Mucosa of rectum (tissue), 2 donors: Measurements from ENCODE around the gene PRKCA.

Experiments used
- H3K27ac ChIP-seq, 2 donors: one replicate each; pipeline ENCODE4 v1.7.0; 2013; ENCODE audit warnings: inconsistent platforms in 2 of 2, low read depth in 2 of 2, low read length in 2 of 2
- H3K27me3 ChIP-seq, 2 donors: one replicate each; pipeline ENCODE4 v1.7.0; 2013; ENCODE audit warnings: low read length in 2 of 2; ENCODE audit not compliant: control insufficient read depth in 2 of 2, insufficient read depth in 2 of 2
- H3K36me3 ChIP-seq, 2 donors: one replicate each; pipeline ENCODE4 v1.7.0; 2013; ENCODE audit warnings: low read length in 2 of 2; ENCODE audit not compliant: control insufficient read depth in 2 of 2, insufficient read depth in 2 of 2
- H3K4me1 ChIP-seq, 2 donors: one replicate each; pipeline ENCODE4 v1.7.0; 2013; ENCODE audit warnings: low read length in 2 of 2, mild to moderate bottlenecking in 1 of 2; ENCODE audit not compliant: control insufficient read depth in 2 of 2, insufficient read depth in 2 of 2
- H3K4me3 ChIP-seq, 2 donors: one replicate each; pipeline ENCODE4 v1.7.0; 2013; ENCODE audit warnings: low read length in 2 of 2
- H3K9ac ChIP-seq, 2 donors: one replicate each; pipeline ENCODE4 v1.7.0; 2013; ENCODE audit warnings: low read length in 2 of 2, low read depth in 1 of 2, mild to moderate bottlenecking in 1 of 2
- H3K9me3 ChIP-seq, 2 donors: one replicate each; pipeline ENCODE4 v1.7.0; 2013; ENCODE audit warnings: low read length in 2 of 2; ENCODE audit not compliant: control insufficient read depth in 2 of 2
- donor health status: healthy.
- donor health status: Normal muscosa, but diverticular disease.

PRKCA gene

DNA sequence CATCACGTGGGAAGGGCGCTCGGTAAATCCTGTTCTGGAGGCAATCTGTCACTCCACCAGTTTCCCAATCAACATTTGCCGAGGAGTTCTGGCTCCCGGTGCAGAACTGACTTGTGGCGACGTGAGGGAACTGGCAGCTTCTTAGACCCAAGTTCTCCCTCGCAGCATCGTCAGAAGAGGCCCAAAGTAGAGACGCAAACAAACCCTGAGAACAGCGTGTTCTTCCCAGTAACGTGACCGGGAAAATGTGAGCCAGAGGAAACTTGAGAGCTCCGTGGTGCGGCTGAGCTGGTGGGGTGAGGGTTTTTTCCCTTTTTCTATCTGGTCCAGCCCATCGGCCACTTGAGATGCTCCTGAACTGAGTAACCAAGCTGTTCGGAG is 373.6 kb downstream of the PRKCA start:
- Histone ChIP-seq H3K27ac (peak overlapping the region; percentile 75 to 90), H3K4me3 (peak overlapping the region in 1 of 2 donors; percentile 42), H3K9ac (peak overlapping the region; percentile 43 to 52), H3K27me3 (no peaks in the 10 kb centered on the region), H3K4me1 (peaks cover 21 to 25% of the 10 kb centered on the region in 2 donors), H3K36me3 (no peaks in the 10 kb centered on the region), H3K9me3 (no peaks in the 10 kb centered on the region)

DNA sequence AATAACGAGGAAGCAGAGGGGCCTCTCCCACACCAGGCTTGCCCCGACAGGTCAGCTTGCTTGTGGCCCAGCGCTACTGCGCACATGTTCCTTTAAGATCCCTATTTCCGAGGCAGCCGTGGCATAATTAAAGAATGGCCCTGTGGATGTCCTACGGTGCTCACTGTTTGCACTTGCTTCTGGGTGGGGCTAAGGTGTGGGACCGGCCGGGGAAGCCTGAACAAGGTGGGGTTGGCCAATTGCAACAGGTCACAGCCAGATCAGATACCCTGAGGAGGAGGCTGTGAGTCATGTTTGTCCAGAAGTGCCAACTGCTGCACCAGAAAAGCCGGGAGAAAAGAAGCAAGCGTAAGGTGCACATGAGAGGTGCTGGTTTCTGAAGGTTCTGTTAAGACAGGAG is 374.0 kb downstream of the PRKCA start:
- peak overlapping the region; percentile 29 to 42 for H3K4me3 ChIP-seq
- H3K9me3 ChIP-seq = no peaks in the 10 kb centered on the region
- H3K27me3 ChIP-seq = no peaks in the 10 kb centered on the region
- peak overlapping the region; percentile 75 to 90 for H3K27ac ChIP-seq
- no peaks in the 10 kb centered on the region for H3K36me3 ChIP-seq
- H3K4me1 ChIP-seq = peaks cover 21 to 25% of the 10 kb centered on the region in 2 donors
- H3K9ac ChIP-seq = peak overlapping the region; percentile 43 to 66

DNA sequence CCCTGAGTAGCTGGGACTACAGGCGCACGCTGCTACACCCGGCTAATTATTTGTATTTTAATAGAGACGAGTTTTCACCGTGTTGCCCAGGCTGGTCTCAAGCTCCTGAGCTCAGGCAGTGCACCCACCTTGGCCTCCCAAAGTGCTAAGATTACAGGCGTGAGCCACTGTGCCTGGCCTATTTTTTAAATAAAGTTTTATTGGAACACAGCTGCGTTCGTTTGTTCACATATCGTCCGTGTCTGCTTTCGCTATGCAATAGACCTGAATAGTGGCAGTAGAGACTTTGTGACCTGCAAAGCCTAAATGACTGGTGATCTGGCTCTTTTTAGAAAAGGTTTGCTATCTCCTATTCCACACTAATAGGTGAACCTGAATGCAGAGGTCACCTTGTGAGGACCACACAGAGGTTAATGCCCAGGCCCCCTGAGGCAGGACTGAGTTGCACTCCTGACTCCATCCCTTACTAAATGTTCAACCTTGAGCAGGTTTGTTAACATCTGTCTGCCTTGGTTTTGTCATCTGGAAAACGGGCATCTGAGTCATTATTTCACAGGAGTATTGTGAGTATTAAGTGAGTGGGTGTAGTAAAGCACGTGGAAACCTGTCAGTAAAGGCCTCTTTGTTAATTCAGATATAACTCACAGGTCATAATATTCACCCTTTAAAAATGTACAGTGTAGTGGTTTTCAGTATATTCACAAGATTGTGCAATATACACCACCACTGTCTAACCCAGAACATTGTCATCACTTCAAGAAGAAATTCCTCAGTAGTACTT is 375.0 kb downstream of the PRKCA start:
- no peaks in the 10 kb centered on the region for H3K36me3 ChIP-seq
- no peak overlapping the region for H3K4me3 ChIP-seq
- peak overlapping the region; percentile 75 to 90 for H3K27ac ChIP-seq
- H3K9me3 ChIP-seq = no peaks in the 10 kb centered on the region
- peak overlapping the region in 1 of 2 donors; percentile 66 for H3K9ac ChIP-seq
- H3K27me3 ChIP-seq = no peaks in the 10 kb centered on the region
- H3K4me1 ChIP-seq = peaks cover 21 to 25% of the 10 kb centered on the region in 2 donors

DNA sequence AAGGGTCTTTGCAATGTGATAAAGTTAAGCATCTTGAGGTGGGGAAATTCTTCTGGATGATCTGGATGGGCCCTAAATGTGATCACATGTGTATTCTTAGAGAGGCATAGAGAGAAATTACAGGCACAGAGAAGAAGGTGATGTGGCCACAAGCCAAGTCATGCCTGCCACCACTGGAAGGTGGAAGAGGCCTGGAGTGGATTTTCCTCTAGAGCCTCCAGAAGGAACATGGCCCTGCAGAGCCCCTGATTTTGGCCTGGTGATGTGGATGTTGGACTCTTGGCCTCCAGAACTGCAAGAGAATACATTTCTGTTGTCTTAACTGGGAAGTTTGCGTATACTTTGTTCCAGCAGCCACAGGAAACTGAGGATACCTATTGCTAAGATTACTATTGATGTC is 375.6 kb downstream of the PRKCA start:
- Histone ChIP-seq H3K27ac (no peak overlapping the region), H3K36me3 (no peaks in the 10 kb centered on the region), H3K9me3 (no peaks in the 10 kb centered on the region), H3K4me3 (no peak overlapping the region), H3K9ac (no peak overlapping the region), H3K4me1 (peaks cover 19 to 25% of the 10 kb centered on the region in 2 donors), H3K27me3 (no peaks in the 10 kb centered on the region)

DNA sequence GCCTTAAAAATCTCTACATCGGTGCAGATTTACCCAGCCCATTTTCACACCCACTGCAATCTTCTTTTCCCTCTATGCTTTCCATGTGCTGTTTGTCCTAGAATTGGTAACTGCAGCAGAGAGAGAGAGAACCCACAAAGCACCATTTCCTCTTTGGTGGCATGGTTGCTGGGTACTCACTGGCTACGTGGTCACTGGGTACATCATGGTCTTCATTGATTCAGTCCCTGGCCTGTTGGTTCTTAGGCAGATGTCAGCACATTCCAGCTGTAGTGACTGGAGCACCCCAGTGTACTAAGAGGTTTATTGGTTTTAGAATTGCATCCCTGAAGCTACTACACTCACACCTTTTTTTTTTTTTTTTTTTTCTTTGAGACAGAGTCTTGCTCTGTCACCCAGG is 376.4 kb downstream of the PRKCA start:
- Histone ChIP-seq H3K4me3 (no peak overlapping the region), H3K27ac (no peak overlapping the region), H3K27me3 (no peaks in the 10 kb centered on the region), H3K9ac (no peak overlapping the region), H3K4me1 (peaks cover 15 to 21% of the 10 kb centered on the region in 2 donors), H3K36me3 (no peaks in the 10 kb centered on the region), H3K9me3 (no peaks in the 10 kb centered on the region)

DNA sequence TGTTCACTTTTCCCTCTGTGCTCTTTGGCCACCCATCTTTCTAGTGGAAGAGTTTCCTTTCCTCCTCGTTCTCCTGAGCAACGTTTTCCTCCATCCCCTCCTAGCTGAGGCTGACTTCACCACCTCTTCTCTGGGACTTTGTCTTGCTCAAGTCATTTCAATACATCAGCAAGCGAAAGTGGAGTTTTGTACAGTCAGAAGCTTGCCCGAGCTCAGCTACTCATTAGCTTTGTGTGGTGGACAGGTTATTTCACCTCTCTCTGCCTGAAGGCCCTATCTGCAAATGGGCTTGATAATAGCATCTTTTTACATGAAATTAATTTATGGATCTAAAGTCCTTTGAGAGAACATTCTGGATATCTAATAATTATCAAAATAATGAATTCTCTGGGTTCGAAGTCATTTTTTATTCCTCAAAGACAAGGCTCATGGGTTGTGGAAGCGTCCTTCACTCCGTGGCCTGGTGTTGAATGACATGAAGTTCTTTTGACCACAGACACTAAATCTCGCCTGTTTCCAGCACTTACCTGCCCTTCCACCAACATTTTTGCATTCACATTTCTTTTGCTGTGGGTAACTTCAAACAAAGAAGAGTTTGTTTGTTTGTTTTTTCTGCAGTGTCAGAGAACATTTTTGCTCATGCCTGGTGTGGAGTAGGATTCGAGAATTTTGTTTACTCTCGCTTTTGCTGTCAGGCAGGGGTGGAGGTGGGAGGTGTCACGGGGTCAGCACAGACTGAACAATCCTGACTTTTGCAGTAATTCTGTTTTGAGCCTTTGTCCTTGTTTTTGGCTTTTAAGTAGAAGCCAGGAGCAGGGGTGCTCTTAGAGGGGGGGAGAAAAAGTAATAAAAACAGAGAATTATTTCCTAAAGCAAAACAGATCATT is 377.5 kb downstream of the PRKCA start:
- no peak overlapping the region for H3K4me3 ChIP-seq
- no peak overlapping the region for H3K9ac ChIP-seq
- peaks cover 11 to 16% of the 10 kb centered on the region in 2 donors for H3K4me1 ChIP-seq
- no peaks in the 10 kb centered on the region for H3K9me3 ChIP-seq
- H3K27ac ChIP-seq = no peak overlapping the region
- H3K27me3 ChIP-seq = no peaks in the 10 kb centered on the region
- no peaks in the 10 kb centered on the region for H3K36me3 ChIP-seq

DNA sequence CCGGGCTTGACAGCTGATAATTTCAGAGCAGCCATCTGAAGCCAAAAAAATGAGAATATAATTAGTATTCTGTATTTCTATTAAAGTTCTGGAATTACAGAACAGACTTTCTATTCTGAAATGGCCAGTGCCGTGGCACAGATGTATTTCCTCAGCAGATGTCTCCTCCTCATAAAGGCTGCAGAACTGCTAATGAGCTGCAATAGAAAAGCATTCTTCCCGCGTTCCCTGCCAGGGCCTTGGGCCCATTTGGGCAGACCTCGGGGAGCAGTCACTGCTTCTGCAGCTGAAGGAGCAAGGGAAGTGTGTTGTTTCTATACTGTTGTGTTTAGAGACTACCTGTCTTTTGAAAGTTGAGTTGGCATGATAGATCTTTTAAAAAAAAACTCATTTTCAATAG is 379.9 kb downstream of the PRKCA start:
- Histone ChIP-seq H3K9ac (no peak overlapping the region), H3K27ac (no peak overlapping the region), H3K9me3 (no peaks in the 10 kb centered on the region), H3K4me1 (peaks cover 0 to 2% of the 10 kb centered on the region in 2 donors), H3K4me3 (no peak overlapping the region), H3K27me3 (no peaks in the 10 kb centered on the region), H3K36me3 (no peaks in the 10 kb centered on the region)

DNA sequence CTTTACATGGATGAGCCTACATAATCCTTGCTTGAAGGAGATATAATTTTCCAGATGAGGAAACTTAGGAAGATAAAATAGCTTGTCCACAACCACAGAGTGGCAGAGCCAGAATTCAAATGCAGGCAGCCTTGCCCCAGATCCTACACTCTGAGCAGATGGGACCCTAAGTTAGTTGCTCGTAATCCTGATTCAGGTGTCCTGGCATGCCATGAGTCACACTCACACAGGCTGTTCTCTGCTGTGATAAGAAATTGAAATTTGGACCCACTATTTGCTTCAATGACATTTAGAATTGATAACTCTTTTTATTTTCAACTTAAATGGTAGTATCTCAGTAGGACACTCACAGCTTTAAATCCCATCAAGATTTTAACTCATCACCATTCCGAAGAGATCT is 381.8 kb downstream of the PRKCA start:
- Histone ChIP-seq H3K27ac (no peak overlapping the region), H3K4me3 (no peak overlapping the region), H3K9me3 (no peaks in the 10 kb centered on the region), H3K36me3 (peaks cover 0 to 5% of the 10 kb centered on the region in 2 donors), H3K9ac (no peak overlapping the region), H3K4me1 (no peaks in the 10 kb centered on the region), H3K27me3 (no peaks in the 10 kb centered on the region)

DNA sequence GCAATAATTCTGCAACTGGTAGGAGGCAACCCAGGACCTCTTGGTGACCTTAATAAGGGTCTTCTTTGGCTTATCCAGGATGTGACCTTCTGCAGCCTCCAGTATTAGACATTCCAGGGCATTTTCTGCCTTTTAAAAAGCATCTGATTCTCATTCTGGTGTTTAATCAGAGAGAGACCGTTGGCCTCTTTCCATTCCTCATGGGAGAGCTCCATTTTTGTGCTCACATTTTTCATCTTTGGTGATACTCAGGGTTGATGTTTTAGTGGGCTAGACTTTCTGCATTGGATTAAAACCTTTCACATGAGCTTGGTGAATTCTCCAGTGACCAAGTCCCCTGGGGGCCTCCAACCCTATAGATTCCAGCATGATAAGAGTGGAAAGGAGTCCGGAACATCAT is 382.3 kb downstream of the PRKCA start:
- Histone ChIP-seq H3K4me3 (no peak overlapping the region), H3K27ac (no peak overlapping the region), H3K4me1 (peaks cover 0 to 2% of the 10 kb centered on the region in 2 donors), H3K27me3 (no peaks in the 10 kb centered on the region), H3K36me3 (peaks cover 0 to 5% of the 10 kb centered on the region in 2 donors), H3K9ac (no peak overlapping the region), H3K9me3 (no peaks in the 10 kb centered on the region)

DNA sequence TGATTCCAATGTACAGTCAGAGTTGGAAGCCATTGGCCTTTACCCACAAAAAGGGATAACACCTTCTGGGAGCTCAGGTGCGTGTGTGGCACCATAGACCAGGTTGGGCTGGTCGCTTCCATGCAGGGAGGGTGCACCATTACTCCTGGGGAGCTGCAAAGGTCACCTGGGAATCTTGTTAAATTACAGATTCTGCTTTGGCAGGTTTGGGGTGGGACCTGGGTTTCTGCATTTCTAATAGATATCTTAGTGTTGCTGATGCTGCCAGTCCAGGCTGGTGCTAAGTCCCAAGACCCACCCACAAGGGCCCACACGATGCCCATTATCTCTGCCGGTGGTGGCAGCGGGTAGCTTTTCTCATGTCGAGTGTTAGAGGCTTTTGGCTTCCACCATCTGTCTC is 384.2 kb downstream of the PRKCA start:
- Histone ChIP-seq H3K4me3 (no peak overlapping the region), H3K9ac (no peak overlapping the region), H3K27me3 (no peaks in the 10 kb centered on the region), H3K4me1 (peaks cover 3 to 12% of the 10 kb centered on the region in 2 donors), H3K9me3 (no peaks in the 10 kb centered on the region), H3K36me3 (peaks cover 0 to 5% of the 10 kb centered on the region in 2 donors), H3K27ac (no peak overlapping the region)
